ENCODE data around the gene NT5DC1.

The NT5DC1 gene

DNA sequence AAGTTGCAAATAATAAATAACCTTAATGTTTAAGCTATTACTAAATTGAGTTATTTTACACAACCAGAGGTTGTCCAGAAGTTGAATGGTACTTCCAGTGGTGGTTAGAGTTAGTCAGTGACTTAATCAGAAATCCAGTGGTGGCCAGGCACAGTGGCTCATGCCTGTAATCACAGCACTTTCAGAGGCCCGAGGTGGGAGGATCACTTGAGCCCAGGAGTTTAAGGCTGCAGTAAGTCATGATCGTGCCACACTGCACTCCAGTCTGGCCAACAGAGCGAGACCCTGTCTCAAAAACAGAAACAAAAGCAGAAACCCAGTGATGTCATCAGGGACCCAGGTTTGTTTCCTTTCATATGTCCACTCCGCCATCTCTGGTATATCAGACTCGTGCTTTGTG, 118.2 kb downstream of the NT5DC1 start:
- H3K9me3 ChIP-seq (ENCODE audit: control insufficient read depth in 1 of 2, low read length in 2 of 2): no peaks in the 10 kb centered on the region
- no peak overlapping the region for H3K4me3 ChIP-seq (ENCODE audit: low read depth in 1 of 2, low read length in 2 of 2)
- H3K27me3 ChIP-seq (ENCODE audit: low read depth, low read length): no peaks in the 10 kb centered on the region
- no peaks in the 10 kb centered on the region for H3K4me1 ChIP-seq (ENCODE audit: control insufficient read depth in 1 of 2, insufficient read depth in 2 of 2, low read length in 2 of 2)
- H3K27ac ChIP-seq (ENCODE audit: low read length): no peak overlapping the region
- H3K36me3 ChIP-seq (ENCODE audit: control insufficient read depth in 1 of 2, insufficient read depth in 2 of 2, low read length in 2 of 2): peaks cover 4 to 6% of the 10 kb centered on the region in 2 donors

DNA sequence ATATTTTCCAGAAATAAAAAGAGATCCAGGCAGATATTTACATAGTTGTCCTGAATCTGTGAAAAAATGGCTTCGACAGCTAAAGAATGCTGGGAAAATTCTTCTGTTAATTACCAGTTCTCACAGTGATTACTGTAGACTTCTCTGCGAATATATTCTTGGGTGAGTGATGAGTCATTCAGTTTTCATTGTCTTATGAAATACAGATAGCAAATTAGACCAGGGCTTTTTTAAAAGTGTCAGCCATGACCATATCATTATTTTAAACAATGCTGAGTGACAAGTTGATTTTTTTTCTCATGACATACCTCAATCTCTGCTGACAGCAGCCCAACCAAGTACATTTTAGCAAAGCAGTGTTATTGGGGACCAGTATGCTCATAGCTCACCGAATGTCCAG, 120.4 kb downstream of the NT5DC1 start:
- H3K27ac ChIP-seq (ENCODE audit: low read length): no peak overlapping the region
- H3K27me3 ChIP-seq (ENCODE audit: low read depth, low read length): no peaks in the 10 kb centered on the region
- H3K9me3 ChIP-seq (ENCODE audit: control insufficient read depth in 1 of 2, low read length in 2 of 2): no peaks in the 10 kb centered on the region

DNA sequence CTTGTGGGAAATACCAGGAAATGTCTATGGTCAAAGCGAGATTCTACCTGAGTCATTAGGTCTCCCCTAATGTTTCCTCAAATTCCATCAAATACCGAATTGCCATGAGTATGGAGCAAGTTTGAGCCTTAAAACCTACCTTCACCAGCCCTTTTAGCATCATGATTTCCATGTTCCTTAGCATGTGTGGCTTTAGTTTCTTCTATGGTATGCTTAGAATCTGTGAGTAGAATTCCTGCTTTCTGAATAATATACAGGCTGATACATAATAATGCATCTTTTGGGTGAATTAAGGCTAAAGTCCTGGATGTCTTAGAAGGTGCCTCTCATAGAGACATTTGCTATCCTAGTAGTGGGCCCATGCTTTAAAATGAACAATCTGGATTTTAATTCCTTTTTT, 121.3 kb downstream of the NT5DC1 start:
- no peak overlapping the region for H3K4me3 ChIP-seq (ENCODE audit: low read depth in 1 of 2, low read length in 2 of 2)
- peaks cover 6 to 9% of the 10 kb centered on the region in 2 donors for H3K36me3 ChIP-seq (ENCODE audit: control insufficient read depth in 1 of 2, insufficient read depth in 2 of 2, low read length in 2 of 2)
- H3K27ac ChIP-seq (ENCODE audit: low read length): no peak overlapping the region
- H3K9me3 ChIP-seq (ENCODE audit: control insufficient read depth in 1 of 2, low read length in 2 of 2): no peaks in the 10 kb centered on the region
- H3K4me1 ChIP-seq (ENCODE audit: control insufficient read depth in 1 of 2, insufficient read depth in 2 of 2, low read length in 2 of 2): no peaks in the 10 kb centered on the region
- no peaks in the 10 kb centered on the region for H3K27me3 ChIP-seq (ENCODE audit: low read depth, low read length)

More for the DNA sequence above, 120.4 kb downstream of the NT5DC1 start:
- no peak overlapping the region for H3K4me3 ChIP-seq (ENCODE audit: low read depth in 1 of 2, low read length in 2 of 2)
- no peaks in the 10 kb centered on the region for H3K4me1 ChIP-seq (ENCODE audit: control insufficient read depth in 1 of 2, insufficient read depth in 2 of 2, low read length in 2 of 2)
- H3K36me3 ChIP-seq (ENCODE audit: control insufficient read depth in 1 of 2, insufficient read depth in 2 of 2, low read length in 2 of 2): peaks cover 6 to 9% of the 10 kb centered on the region in 2 donors

DNA sequence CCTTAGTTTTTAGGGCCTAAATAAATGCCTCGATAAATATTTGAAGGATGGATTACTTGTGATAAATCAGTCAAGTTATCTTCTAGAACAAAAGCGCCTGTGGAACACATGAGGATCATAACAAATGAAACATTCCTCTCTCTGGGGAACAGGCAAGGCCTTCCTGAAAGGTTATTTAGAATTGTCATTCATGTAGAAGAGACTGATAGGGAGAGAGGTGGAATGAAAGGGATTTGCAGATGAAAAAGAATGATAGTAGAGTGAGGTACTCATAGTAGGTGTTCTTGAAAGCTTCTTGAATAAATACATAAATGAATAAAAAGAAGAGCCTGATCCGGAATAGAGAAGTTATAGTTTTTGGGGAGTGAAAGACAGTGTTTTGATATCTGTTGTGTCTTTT, 122.7 kb downstream of the NT5DC1 start:
- H3K9me3 ChIP-seq (ENCODE audit: control insufficient read depth in 1 of 2, low read length in 2 of 2): no peaks in the 10 kb centered on the region
- no peak overlapping the region for H3K4me3 ChIP-seq (ENCODE audit: low read depth in 1 of 2, low read length in 2 of 2)
- no peaks in the 10 kb centered on the region for H3K27me3 ChIP-seq (ENCODE audit: low read depth, low read length)
- H3K36me3 ChIP-seq (ENCODE audit: control insufficient read depth in 1 of 2, insufficient read depth in 2 of 2, low read length in 2 of 2): peaks cover 6 to 9% of the 10 kb centered on the region in 2 donors
- no peaks in the 10 kb centered on the region for H3K4me1 ChIP-seq (ENCODE audit: control insufficient read depth in 1 of 2, insufficient read depth in 2 of 2, low read length in 2 of 2)
- no peak overlapping the region for H3K27ac ChIP-seq (ENCODE audit: low read length)

DNA sequence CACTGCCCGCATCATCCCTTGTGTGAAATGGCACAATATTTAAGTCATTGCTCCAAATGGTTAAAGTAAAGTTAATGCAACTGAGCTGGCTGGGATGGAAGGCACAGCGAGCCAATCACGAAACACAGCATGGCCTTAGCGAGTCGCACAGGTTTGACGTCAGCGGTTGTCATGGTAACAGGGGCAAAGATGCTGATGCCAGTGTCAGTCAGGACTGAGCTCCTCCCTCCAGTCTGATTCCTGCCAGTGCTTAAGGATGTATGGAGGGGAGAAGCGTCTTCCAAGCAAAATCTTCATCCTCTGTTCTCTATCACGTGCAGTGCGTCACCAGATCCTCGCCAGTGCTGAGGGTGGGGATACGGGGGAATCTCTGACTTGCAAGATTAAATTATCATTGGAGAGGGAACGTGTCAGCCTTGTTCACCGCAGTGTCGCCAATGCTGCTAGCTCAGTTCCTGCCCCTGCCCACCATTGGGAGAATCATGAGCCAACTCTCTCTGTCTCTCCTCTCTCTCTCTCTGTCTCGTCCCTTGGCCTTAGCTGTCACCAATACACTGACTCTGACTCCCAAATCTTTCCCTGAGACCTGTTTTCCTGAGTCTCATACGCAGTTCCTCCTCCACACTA, 128.7 kb downstream of the NT5DC1 start:
- Histone ChIP-seq H3K27ac (ENCODE audit: low read length) (no peak overlapping the region), H3K4me3 (ENCODE audit: low read depth in 1 of 2, low read length in 2 of 2) (peak overlapping the region; percentile 43 to 52), H3K36me3 (ENCODE audit: control insufficient read depth in 1 of 2, insufficient read depth in 2 of 2, low read length in 2 of 2) (peaks cover 0 to 3% of the 10 kb centered on the region in 2 donors), H3K9me3 (ENCODE audit: control insufficient read depth in 1 of 2, low read length in 2 of 2) (no peaks in the 10 kb centered on the region), H3K27me3 (ENCODE audit: low read depth, low read length) (no peaks in the 10 kb centered on the region), H3K4me1 (ENCODE audit: control insufficient read depth in 1 of 2, insufficient read depth in 2 of 2, low read length in 2 of 2) (peaks cover 0 to 5% of the 10 kb centered on the region in 2 donors)

DNA sequence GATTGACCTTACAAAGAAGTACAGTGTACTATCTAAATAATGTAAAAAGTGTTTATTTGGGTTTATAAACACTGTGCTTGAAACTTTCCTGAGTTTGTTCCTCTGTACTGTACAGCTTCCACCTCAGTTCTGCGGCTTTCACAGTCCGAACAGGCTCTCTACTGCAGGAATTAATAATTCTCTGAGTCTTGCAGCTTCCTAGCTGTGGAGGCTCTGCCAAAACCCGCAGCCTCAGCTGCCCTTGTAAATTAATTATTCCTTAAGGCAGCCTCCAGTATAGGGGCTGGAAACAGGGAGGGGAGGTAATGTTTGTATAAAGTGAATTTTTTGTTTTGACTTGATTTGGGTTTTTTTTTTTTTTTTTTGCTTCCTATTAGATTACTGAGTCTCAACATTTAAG, 134.0 kb downstream of the NT5DC1 start:
- Histone ChIP-seq H3K27me3 (ENCODE audit: low read depth, low read length) (no peaks in the 10 kb centered on the region), H3K9me3 (ENCODE audit: control insufficient read depth in 1 of 2, low read length in 2 of 2) (no peaks in the 10 kb centered on the region), H3K4me1 (ENCODE audit: control insufficient read depth in 1 of 2, insufficient read depth in 2 of 2, low read length in 2 of 2) (peaks cover 0 to 4% of the 10 kb centered on the region in 2 donors), H3K36me3 (ENCODE audit: control insufficient read depth in 1 of 2, insufficient read depth in 2 of 2, low read length in 2 of 2) (peaks cover 7 to 20% of the 10 kb centered on the region in 2 donors), H3K4me3 (ENCODE audit: low read depth in 1 of 2, low read length in 2 of 2) (no peak overlapping the region), H3K27ac (ENCODE audit: low read length) (no peak overlapping the region)

DNA sequence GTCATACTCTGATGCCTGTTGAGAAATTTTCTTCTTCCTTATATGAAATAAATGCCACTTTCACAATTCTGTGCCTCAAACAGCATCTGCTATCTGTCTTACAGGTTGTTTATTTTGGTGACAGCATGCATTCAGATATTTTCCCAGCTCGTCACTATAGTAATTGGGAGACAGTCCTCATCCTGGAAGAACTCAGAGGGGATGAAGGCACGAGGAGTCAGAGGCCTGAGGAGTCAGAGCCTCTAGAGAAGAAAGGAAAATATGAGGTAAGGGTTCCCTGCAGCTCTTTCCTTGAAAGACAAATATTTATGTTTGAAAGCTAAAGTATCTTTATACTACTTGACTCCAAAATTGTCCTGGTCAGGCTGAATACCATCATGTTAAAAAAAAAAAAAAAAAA, 137.4 kb downstream of the NT5DC1 start:
- H3K27ac ChIP-seq (ENCODE audit: low read length): no peak overlapping the region
- no peak overlapping the region for H3K4me3 ChIP-seq (ENCODE audit: low read depth in 1 of 2, low read length in 2 of 2)
- no peaks in the 10 kb centered on the region for H3K9me3 ChIP-seq (ENCODE audit: control insufficient read depth in 1 of 2, low read length in 2 of 2)
- no peaks in the 10 kb centered on the region for H3K27me3 ChIP-seq (ENCODE audit: low read depth, low read length)
- peaks cover 7 to 20% of the 10 kb centered on the region in 2 donors for H3K36me3 ChIP-seq (ENCODE audit: control insufficient read depth in 1 of 2, insufficient read depth in 2 of 2, low read length in 2 of 2)
- H3K4me1 ChIP-seq (ENCODE audit: control insufficient read depth in 1 of 2, insufficient read depth in 2 of 2, low read length in 2 of 2): peaks cover 0 to 4% of the 10 kb centered on the region in 2 donors

DNA sequence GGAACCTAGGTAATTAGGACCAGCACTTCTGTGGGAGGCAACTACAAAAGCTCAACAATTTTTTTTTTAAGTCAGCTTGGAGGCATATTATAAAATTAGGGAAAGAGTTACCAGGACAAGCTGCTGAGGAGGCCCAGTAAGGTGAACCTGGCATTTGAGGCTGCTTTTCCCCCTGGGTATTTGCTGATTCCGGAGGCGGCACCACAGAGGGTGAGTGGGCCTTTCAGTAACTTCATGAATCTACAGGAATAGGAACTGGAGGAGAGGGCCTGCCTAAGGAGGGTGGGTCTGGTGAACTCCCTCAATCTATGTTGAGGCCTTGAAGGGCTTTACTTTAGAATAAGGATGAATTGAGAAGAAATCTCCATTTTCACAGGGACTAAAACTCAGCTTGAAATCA, 138.6 kb downstream of the NT5DC1 start:
- H3K4me1 ChIP-seq (ENCODE audit: control insufficient read depth in 1 of 2, insufficient read depth in 2 of 2, low read length in 2 of 2): peaks cover 0 to 4% of the 10 kb centered on the region in 2 donors
- H3K9me3 ChIP-seq (ENCODE audit: control insufficient read depth in 1 of 2, low read length in 2 of 2): no peaks in the 10 kb centered on the region
- H3K36me3 ChIP-seq (ENCODE audit: control insufficient read depth in 1 of 2, insufficient read depth in 2 of 2, low read length in 2 of 2): peaks cover 7 to 20% of the 10 kb centered on the region in 2 donors
- no peaks in the 10 kb centered on the region for H3K27me3 ChIP-seq (ENCODE audit: low read depth, low read length)
- H3K4me3 ChIP-seq (ENCODE audit: low read depth in 1 of 2, low read length in 2 of 2): no peak overlapping the region
- H3K27ac ChIP-seq (ENCODE audit: low read length): no peak overlapping the region

DNA sequence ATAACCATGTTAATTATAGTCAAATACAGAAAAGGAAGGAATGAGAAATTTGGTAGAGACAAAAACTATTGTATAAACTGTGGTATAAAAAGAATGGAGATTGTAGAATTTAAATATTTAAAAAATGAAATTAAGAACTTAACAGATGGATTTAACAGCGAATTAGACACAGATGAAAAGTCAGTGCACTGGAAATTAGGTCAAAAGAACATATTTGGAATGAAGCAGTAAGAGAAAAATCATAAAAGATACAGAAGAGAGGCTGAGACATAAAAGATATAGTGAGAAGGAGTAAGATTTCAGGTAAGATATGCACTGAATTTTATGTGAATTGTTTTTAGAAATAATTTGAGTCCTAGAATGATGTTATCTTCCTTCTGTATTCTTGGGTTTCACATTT, 139.2 kb downstream of the NT5DC1 start:
- H3K4me1 ChIP-seq (ENCODE audit: control insufficient read depth in 1 of 2, insufficient read depth in 2 of 2, low read length in 2 of 2): peaks cover 0 to 4% of the 10 kb centered on the region in 2 donors
- H3K36me3 ChIP-seq (ENCODE audit: control insufficient read depth in 1 of 2, insufficient read depth in 2 of 2, low read length in 2 of 2): peaks cover 7 to 20% of the 10 kb centered on the region in 2 donors
- no peak overlapping the region for H3K4me3 ChIP-seq (ENCODE audit: low read depth in 1 of 2, low read length in 2 of 2)
- no peaks in the 10 kb centered on the region for H3K9me3 ChIP-seq (ENCODE audit: control insufficient read depth in 1 of 2, low read length in 2 of 2)
- no peak overlapping the region for H3K27ac ChIP-seq (ENCODE audit: low read length)
- no peaks in the 10 kb centered on the region for H3K27me3 ChIP-seq (ENCODE audit: low read depth, low read length)

DNA sequence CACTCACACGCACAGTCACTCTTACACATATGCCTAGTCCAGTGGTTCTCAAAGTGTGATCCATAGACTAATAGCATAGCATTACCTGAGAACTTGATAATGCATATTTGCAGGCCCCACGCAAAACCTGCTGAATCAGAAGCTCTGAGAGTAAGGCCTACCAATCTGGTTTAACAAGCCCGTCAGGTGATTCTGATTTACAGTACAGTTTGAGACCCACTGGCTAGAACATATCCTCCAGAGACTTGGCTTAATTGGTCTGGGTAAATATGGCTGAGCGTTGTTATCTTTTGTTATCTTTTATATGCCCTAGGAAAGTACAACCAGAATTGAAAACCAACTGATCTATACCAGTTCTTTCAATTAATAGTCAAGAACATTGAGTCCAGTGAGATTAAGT, 143.6 kb downstream of the NT5DC1 start:
- no peak overlapping the region for H3K4me3 ChIP-seq (ENCODE audit: low read depth in 1 of 2, low read length in 2 of 2)
- no peaks in the 10 kb centered on the region for H3K4me1 ChIP-seq (ENCODE audit: control insufficient read depth in 1 of 2, insufficient read depth in 2 of 2, low read length in 2 of 2)
- H3K9me3 ChIP-seq (ENCODE audit: control insufficient read depth in 1 of 2, low read length in 2 of 2): no peaks in the 10 kb centered on the region
- peaks cover 2 to 3% of the 10 kb centered on the region in 2 donors for H3K36me3 ChIP-seq (ENCODE audit: control insufficient read depth in 1 of 2, insufficient read depth in 2 of 2, low read length in 2 of 2)
- H3K27me3 ChIP-seq (ENCODE audit: low read depth, low read length): no peaks in the 10 kb centered on the region
- no peak overlapping the region for H3K27ac ChIP-seq (ENCODE audit: low read length)

DNA sequence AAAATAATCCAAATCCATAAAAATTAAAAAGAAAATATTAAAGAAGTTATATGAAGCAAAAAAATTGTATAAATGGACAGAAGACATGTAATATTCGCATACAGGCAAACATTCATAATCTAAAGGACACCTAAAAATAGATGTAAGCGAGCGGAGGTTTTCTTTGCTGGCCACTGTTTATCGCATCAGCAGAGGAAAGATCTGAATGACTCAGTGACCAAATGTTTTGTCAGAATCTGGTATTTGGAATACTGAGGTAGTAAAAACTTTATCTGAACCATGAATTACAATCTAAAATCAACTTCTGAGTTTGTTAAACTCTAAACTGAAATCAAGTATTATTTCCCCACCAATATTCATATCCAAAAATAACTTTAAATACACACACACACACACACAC, 145.4 kb downstream of the NT5DC1 start:
- no peak overlapping the region for H3K27ac ChIP-seq (ENCODE audit: low read length)
- H3K4me3 ChIP-seq (ENCODE audit: low read depth in 1 of 2, low read length in 2 of 2): no peak overlapping the region
- no peaks in the 10 kb centered on the region for H3K9me3 ChIP-seq (ENCODE audit: control insufficient read depth in 1 of 2, low read length in 2 of 2)
- H3K27me3 ChIP-seq (ENCODE audit: low read depth, low read length): no peaks in the 10 kb centered on the region
- no peaks in the 10 kb centered on the region for H3K36me3 ChIP-seq (ENCODE audit: control insufficient read depth in 1 of 2, insufficient read depth in 2 of 2, low read length in 2 of 2)
- peaks cover 9 to 12% of the 10 kb centered on the region in 2 donors for H3K4me1 ChIP-seq (ENCODE audit: control insufficient read depth in 1 of 2, insufficient read depth in 2 of 2, low read length in 2 of 2)

DNA sequence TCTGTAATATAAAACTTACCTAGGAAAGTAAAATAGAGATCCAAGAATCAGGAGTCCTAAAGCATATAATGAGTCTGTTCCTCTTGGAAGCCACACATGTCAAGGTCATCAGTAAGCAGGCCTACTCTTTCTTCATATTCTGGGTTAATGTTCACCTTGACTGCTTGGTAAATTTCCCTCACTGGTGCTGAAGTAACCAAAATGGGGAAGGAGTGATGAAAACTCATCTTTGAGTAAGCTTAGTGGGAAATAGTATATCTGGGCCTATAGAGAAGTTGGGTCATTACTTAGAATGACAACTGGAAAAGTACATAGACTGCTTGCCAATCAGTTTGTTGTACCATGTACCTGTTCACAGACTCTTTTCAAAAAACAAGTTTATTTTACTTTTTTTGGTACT, 146.6 kb downstream of the NT5DC1 start:
- Histone ChIP-seq H3K9me3 (ENCODE audit: control insufficient read depth in 1 of 2, low read length in 2 of 2) (no peaks in the 10 kb centered on the region), H3K4me3 (ENCODE audit: low read depth in 1 of 2, low read length in 2 of 2) (no peak overlapping the region), H3K36me3 (ENCODE audit: control insufficient read depth in 1 of 2, insufficient read depth in 2 of 2, low read length in 2 of 2) (no peaks in the 10 kb centered on the region), H3K4me1 (ENCODE audit: control insufficient read depth in 1 of 2, insufficient read depth in 2 of 2, low read length in 2 of 2) (peaks cover 20 to 24% of the 10 kb centered on the region in 2 donors), H3K27ac (ENCODE audit: low read length) (no peak overlapping the region), H3K27me3 (ENCODE audit: low read depth, low read length) (no peaks in the 10 kb centered on the region)
